GM23338 (cell line): ENCODE data around the gene MINAR1. TPM values are rescaled to one million over a fixed set of nuclear protein-coding genes. Genes with fewer than 3 reads are reported as not detected.

Source experiments
- ATAC-seq: fragments of 200-7000 bp; cut with Tn5 transposase; 3 replicates; pipeline ENCODE4 v1.9.1; 2020
- DNase-seq: peaks from one replicate; pipeline ENCODE4 v3.0.0-alpha.2; 2015; ENCODE audit warnings: low spot score
- H2AFZ ChIP-seq: fragments of 200-600 bp; sonication (generic); 2 replicates; pipeline ENCODE4 v1.8.0; 2016; ENCODE audit warnings: antibody characterized with exemption, mild to moderate bottlenecking, moderate library complexity
- H3F3A ChIP-seq: fragments of 200-600 bp; sonication (generic); replicated peaks from 2 replicates; pipeline ENCODE4 v1.8.0; 2017; ENCODE audit warnings: antibody characterized with exemption, mixed run types, low read depth
- H3K27ac ChIP-seq: fragments of 200-600 bp; sonication (generic); 2 replicates; pipeline ENCODE4 v1.6.1; 2016; ENCODE audit warnings: low read depth
- H3K27me3 ChIP-seq: fragments of 200-600 bp; sonication (generic); 2 replicates; pipeline ENCODE4 v1.8.0; 2016; ENCODE audit warnings: mild to moderate bottlenecking, mixed run types, moderate library complexity; ENCODE audit not compliant: insufficient read depth
- H3K36me3 ChIP-seq: fragments of 200-600 bp; sonication (generic); 2 replicates; pipeline ENCODE4 v1.8.0; 2016; ENCODE audit warnings: mild to moderate bottlenecking; ENCODE audit not compliant: insufficient read depth
- H3K4me1 ChIP-seq: fragments of 200-600 bp; sonication (generic); 2 replicates; pipeline ENCODE4 v1.8.0; 2016; ENCODE audit warnings: mild to moderate bottlenecking, moderate library complexity; ENCODE audit not compliant: insufficient read depth
- H3K4me2 ChIP-seq: fragments of 200-600 bp; sonication (generic); 2 replicates; pipeline ENCODE4 v1.7.1; 2017; ENCODE audit warnings: mixed run types
- H3K4me3 ChIP-seq: fragments of 200-600 bp; sonication (generic); 2 replicates; pipeline ENCODE4 v1.6.1; 2016; ENCODE audit warnings: mixed run types
- H3K79me2 ChIP-seq: fragments of 200-600 bp; sonication (generic); replicated peaks from 2 replicates; pipeline ENCODE4 v1.8.0; 2017; ENCODE audit warnings: mild to moderate bottlenecking; ENCODE audit not compliant: insufficient read depth
- H3K9me2 ChIP-seq: fragments of 200-600 bp; sonication (generic); 2 replicates; pipeline ENCODE4 v1.8.0; 2017; ENCODE audit not compliant: insufficient read depth
- H4K20me1 ChIP-seq: fragments of 200-600 bp; sonication (generic); replicated peaks from 2 replicates; pipeline ENCODE4 v1.8.0; 2017; ENCODE audit warnings: mild to moderate bottlenecking; ENCODE audit not compliant: insufficient read depth
- H3K27ac Mint-ChIP-seq: 2 replicates; pipeline ENCODE4 v1.8.0; 2020; ENCODE audit warnings: inconsistent platforms, mild to moderate bottlenecking, moderate library complexity, mixed read lengths
- H3K27me3 Mint-ChIP-seq: 3 replicates; pipeline ENCODE4 v1.8.0; 2022; ENCODE audit warnings: low read depth, mild to moderate bottlenecking, moderate library complexity, mixed read lengths, inconsistent platforms; ENCODE audit not compliant: insufficient read depth, poor library complexity
- H3K36me3 Mint-ChIP-seq: 3 replicates; pipeline ENCODE4 v1.8.0; 2021; ENCODE audit warnings: low read depth, mild to moderate bottlenecking, inconsistent platforms, moderate library complexity, mixed read lengths
- H3K4me1 Mint-ChIP-seq: 3 replicates; pipeline ENCODE4 v1.8.0; 2020; ENCODE audit warnings: mild to moderate bottlenecking, inconsistent platforms, mixed read lengths
- H3K4me3 Mint-ChIP-seq: 3 replicates; pipeline ENCODE4 v1.8.0; 2021; ENCODE audit warnings: moderate library complexity, mild to moderate bottlenecking, inconsistent platforms, mixed read lengths
- H3K9me3 Mint-ChIP-seq: 3 replicates; pipeline ENCODE4 v1.8.0; 2020; ENCODE audit warnings: moderate library complexity, mild to moderate bottlenecking, inconsistent platforms, mixed read lengths
- CREB1 ChIP-seq: fragments of 250-450 bp; sonication (Bioruptor Pico); IDR thresholded peaks from 2 replicates; pipeline ENCODE4 v1.5.0; 2020; ENCODE audit warnings: low read depth, mild to moderate bottlenecking, moderate library complexity
- CTCF ChIP-seq, 2 experiments: fragments of 200-600 bp in 1 of 2; sonication (generic) in 1 of 2; conservative IDR thresholded peaks; 2 replicates each; pipeline versions ENCODE4 v1.5.1 to v1.6.1; 2016 to 2017; ENCODE audit warnings: antibody characterized with exemption in 2 of 2, low read depth in 2 of 2, mild to moderate bottlenecking in 2 of 2, moderate library complexity in 1 of 2
- ETS1 ChIP-seq: IDR thresholded peaks from 2 replicates; pipeline ENCODE4 v1.6.1; 2016; ENCODE audit warnings: antibody characterized with exemption
- EZH2 ChIP-seq: fragments of 200-600 bp; sonication (generic); IDR thresholded peaks from one replicate; pipeline ENCODE4 v1.8.0; 2017; ENCODE audit warnings: antibody characterized with exemption, mild to moderate bottlenecking, low read depth; ENCODE audit not compliant: unreplicated experiment
- EZH2phosphoT487 ChIP-seq: fragments of 200-600 bp; sonication (generic); IDR thresholded peaks from one replicate; pipeline ENCODE4 v1.8.1; 2018; ENCODE audit warnings: antibody characterized with exemption; ENCODE audit not compliant: unreplicated experiment
- JUNB ChIP-seq: IDR thresholded peaks from one replicate; pipeline ENCODE4 v1.6.1; 2016; ENCODE audit warnings: antibody characterized with exemption; ENCODE audit not compliant: unreplicated experiment
- NANOG ChIP-seq: IDR thresholded peaks from 2 replicates; pipeline ENCODE4 v1.6.1; 2016; ENCODE audit warnings: antibody characterized with exemption, borderline replicate concordance
- POLR2AphosphoS5 ChIP-seq: IDR thresholded peaks from 2 replicates; pipeline ENCODE4 v1.6.1; 2016; ENCODE audit warnings: antibody characterized with exemption, low read depth
- REST ChIP-seq: IDR thresholded peaks from one replicate; pipeline ENCODE4 v1.6.1; 2018; ENCODE audit warnings: antibody characterized with exemption; ENCODE audit not compliant: unreplicated experiment
- STAT1 ChIP-seq: IDR thresholded peaks from one replicate; pipeline ENCODE4 v1.6.1; 2016; ENCODE audit warnings: antibody characterized with exemption; ENCODE audit not compliant: unreplicated experiment
- ZNF114 ChIP-seq: fragments of 250-450 bp; sonication (Bioruptor Pico); IDR thresholded peaks from 2 replicates; pipeline ENCODE4 v1.5.0; 2020; ENCODE audit warnings: mild to moderate bottlenecking, moderate library complexity
- ZNF331 ChIP-seq: fragments of 250-450 bp; sonication (Bioruptor Pico); IDR thresholded peaks from 2 replicates; pipeline ENCODE4 v1.5.0; 2020; ENCODE audit warnings: low read depth, mild to moderate bottlenecking, moderate library complexity
- ZNF462 ChIP-seq: fragments of 250-450 bp; sonication (Bioruptor Pico); IDR thresholded peaks from 2 replicates; pipeline ENCODE4 v1.5.0; 2020; ENCODE audit warnings: mild to moderate bottlenecking, moderate library complexity
- polyA plus RNA-seq: library from polyadenylated mRNA; unstranded; fragments of >200 nt; fragmentation: Nextera tagmentation; extraction: Ambion mirVana; gene quantifications from 2 replicates; pipeline ENCODE4 v1.2.1, GENCODE V29; 2016
- total RNA-seq: library from RNA; depleted of rRNA; stranded (reverse); fragments of >200 nt; shearing (Covaris generic); gene quantifications from 2 replicates; pipeline ENCODE4 v1.2.3, GENCODE V29; 2014

MINAR1 gene
- total and polyA plus RNA-seq, 2 experiments from 2014 or later, result 0.32 to 1.4 TPM

- Histone ChIP-seq H3K4me3 (no peak overlapping the region), H3K9me2 (no peaks in the 10 kb centered on the region), H3K4me1 (no peaks in the 10 kb centered on the region), H3K79me2 (no peaks in the 10 kb centered on the region), H3K4me2 (no peak overlapping the region), H4K20me1 (no peaks in the 10 kb centered on the region), H3F3A (no peaks in the 10 kb centered on the region), H3K27me3 (no peaks in the 10 kb centered on the region), H3K36me3 (no peaks in the 10 kb centered on the region; the same call in 1 of the 2 replicates), H3K27ac (no peak overlapping the region), H2AFZ (no peak overlapping the region)
- Mint-ChIP-seq H3K27ac (no peak overlapping the region), H3K9me3 (peaks cover 3% of the 10 kb centered on the region; the same call in 1 of the 3 replicates), H3K36me3 (no peaks in the 10 kb centered on the region), H3K4me3 (no peak overlapping the region), H3K4me1 (no peaks in the 10 kb centered on the region), H3K27me3 (no peaks in the 10 kb centered on the region)
- no peak for ATAC-seq
- TF ChIP-seq EZH2phosphoT487 (no peak), CREB1 (CRISPR knock-in tag) (no peak), ETS1 (no peak), STAT1 (no peak), REST (no peak), ZNF331 (CRISPR knock-in tag) (no peak), CTCF (conservative IDR thresholded peaks at IDR 0.05; ENCODE audit: low read depth in 2 of 2) (no peak), NANOG (no peak), JUNB (no peak), ZNF462 (CRISPR knock-in tag) (no peak), EZH2 (no peak), POLR2AphosphoS5 (no peak), ZNF114 (CRISPR knock-in tag) (no peak)
- no peak for DNase-seq
Observed at GRCh38 chr15:79447060-79447459, 14.9 kb downstream of the MINAR1 start.
